Mesenchymal stem cell (in vitro differentiated cells and primary cell): Measurements from ENCODE around the gene PRSS38.

Source experiments
- DNase-seq: peaks from one replicate; pipeline ENCODE4 v3.0.0-alpha.2; 2013
- H2AFZ ChIP-seq: one replicate; pipeline ENCODE4 v1.6.1; 2013; ENCODE audit warnings: low read depth, mild to moderate bottlenecking, control low read depth, inconsistent platforms, low read length, moderate library complexity
- H2AK5ac ChIP-seq: 2 replicates; pipeline ENCODE4 v1.6.1; 2013; ENCODE audit warnings: low read length, moderate library complexity, mild to moderate bottlenecking, inconsistent platforms; ENCODE audit not compliant: severe bottlenecking
- H2BK120ac ChIP-seq: one replicate; pipeline ENCODE4 v1.6.1; 2013; ENCODE audit warnings: low read depth, mild to moderate bottlenecking, inconsistent platforms, low read length, moderate library complexity
- H2BK12ac ChIP-seq, 2 experiments: one replicate each; pipeline ENCODE4 v1.6.1; 2013; ENCODE audit warnings: inconsistent platforms in 2 of 2, low read length in 2 of 2, mild to moderate bottlenecking in 2 of 2, moderate library complexity in 2 of 2, control low read depth in 1 of 2
- H2BK15ac ChIP-seq: one replicate; pipeline ENCODE4 v1.6.1; 2013; ENCODE audit warnings: mild to moderate bottlenecking, low read depth, inconsistent platforms; ENCODE audit not compliant: poor library complexity, severe bottlenecking
- H2BK5ac ChIP-seq: 2 replicates; pipeline ENCODE4 v1.6.1; 2013; ENCODE audit warnings: low read depth, mild to moderate bottlenecking, low read length, control low read depth, inconsistent platforms; ENCODE audit not compliant: poor library complexity, severe bottlenecking
- H3K14ac ChIP-seq, 2 experiments: one replicate each; pipeline ENCODE4 v1.6.1; 2013; ENCODE audit warnings: inconsistent platforms in 2 of 2, low read length in 2 of 2, control low read depth in 1 of 2, mild to moderate bottlenecking in 1 of 2, moderate library complexity in 1 of 2
- H3K18ac ChIP-seq, 2 experiments: one replicate each; pipeline ENCODE4 v1.6.1; 2013; ENCODE audit warnings: inconsistent platforms in 2 of 2, low read length in 2 of 2, control low read depth in 1 of 2, low read depth in 1 of 2, mild to moderate bottlenecking in 1 of 2
- H3K23ac ChIP-seq, 2 experiments: one replicate each; pipeline ENCODE4 v1.6.1; 2013; ENCODE audit warnings: inconsistent platforms in 2 of 2, low read length in 2 of 2, mild to moderate bottlenecking in 2 of 2, moderate library complexity in 2 of 2, control low read depth in 1 of 2
- H3K27ac ChIP-seq: 2 replicates; pipeline ENCODE4 v1.5.1; 2013; ENCODE audit warnings: mild to moderate bottlenecking, moderate library complexity, low read length, control low read depth, inconsistent platforms; ENCODE audit not compliant: poor library complexity, severe bottlenecking
- H3K27me3 ChIP-seq, 2 experiments: 2 replicates each; pipeline versions ENCODE4 v1.6.1 to v1.7.0; 2013; ENCODE audit warnings: low read length in 2 of 2, mild to moderate bottlenecking in 2 of 2, moderate library complexity in 2 of 2, control low read depth in 1 of 2, inconsistent platforms in 1 of 2; ENCODE audit not compliant: control insufficient read depth in 1 of 2, insufficient read depth in 1 of 2
- H3K36me3 ChIP-seq, 2 experiments: 2 replicates each; pipeline versions ENCODE4 v1.6.1 to v1.7.0; 2013; ENCODE audit warnings: low read length in 2 of 2, control low read depth in 1 of 2, inconsistent platforms in 1 of 2, low read depth in 1 of 2, mild to moderate bottlenecking in 1 of 2; ENCODE audit not compliant: insufficient read depth in 2 of 2, control insufficient read depth in 1 of 2
- H3K4ac ChIP-seq, 2 experiments: one replicate each; pipeline ENCODE4 v1.6.1; 2013; ENCODE audit warnings: inconsistent platforms in 2 of 2, low read length in 2 of 2, mild to moderate bottlenecking in 2 of 2, moderate library complexity in 2 of 2, control low read depth in 1 of 2, low read depth in 1 of 2
- H3K4me1 ChIP-seq: 2 replicates; pipeline ENCODE4 v1.6.1; 2013; ENCODE audit warnings: low read depth, low read length, control low read depth; ENCODE audit not compliant: control insufficient read depth, insufficient read depth
- H3K4me2 ChIP-seq: 2 replicates; pipeline ENCODE4 v1.6.1; 2013; ENCODE audit warnings: low read length, mild to moderate bottlenecking, inconsistent platforms; ENCODE audit not compliant: poor library complexity, severe bottlenecking
- H3K4me3 ChIP-seq, 2 experiments: 2 replicates each; pipeline versions ENCODE4 v1.5.1 to v1.7.0; 2013; ENCODE audit warnings: low read length in 2 of 2, mild to moderate bottlenecking in 2 of 2, control low read depth in 1 of 2, low read depth in 1 of 2; ENCODE audit not compliant: insufficient read depth in 1 of 2
- H3K79me1 ChIP-seq: replicated peaks from 2 replicates; pipeline ENCODE4 v1.6.1; 2013; ENCODE audit warnings: mild to moderate bottlenecking, control low read depth, low read length, inconsistent platforms; ENCODE audit not compliant: poor library complexity, severe bottlenecking
- H3K9ac ChIP-seq: 2 replicates; pipeline ENCODE4 v1.7.0; 2013; ENCODE audit warnings: mild to moderate bottlenecking, low read length, moderate library complexity
- H3K9me3 ChIP-seq: 2 replicates; pipeline ENCODE4 v1.7.0; 2013; ENCODE audit warnings: mild to moderate bottlenecking, low read length; ENCODE audit not compliant: control insufficient read depth
- H4K8ac ChIP-seq: one replicate; pipeline ENCODE4 v1.6.1; 2013; ENCODE audit warnings: inconsistent platforms, mild to moderate bottlenecking, low read length, moderate library complexity
- H4K91ac ChIP-seq: one replicate; pipeline ENCODE4 v1.6.1; 2013; ENCODE audit warnings: mild to moderate bottlenecking, low read length, inconsistent platforms
- WGBS: methylation state at CpG from one replicate; pipeline ENCODE4 v1.1.7; 2013; ENCODE audit warnings: mixed read lengths; 5-methylcytosine and 5-hydroxymethylcytosine counted together

PRSS38 gene

DNA sequence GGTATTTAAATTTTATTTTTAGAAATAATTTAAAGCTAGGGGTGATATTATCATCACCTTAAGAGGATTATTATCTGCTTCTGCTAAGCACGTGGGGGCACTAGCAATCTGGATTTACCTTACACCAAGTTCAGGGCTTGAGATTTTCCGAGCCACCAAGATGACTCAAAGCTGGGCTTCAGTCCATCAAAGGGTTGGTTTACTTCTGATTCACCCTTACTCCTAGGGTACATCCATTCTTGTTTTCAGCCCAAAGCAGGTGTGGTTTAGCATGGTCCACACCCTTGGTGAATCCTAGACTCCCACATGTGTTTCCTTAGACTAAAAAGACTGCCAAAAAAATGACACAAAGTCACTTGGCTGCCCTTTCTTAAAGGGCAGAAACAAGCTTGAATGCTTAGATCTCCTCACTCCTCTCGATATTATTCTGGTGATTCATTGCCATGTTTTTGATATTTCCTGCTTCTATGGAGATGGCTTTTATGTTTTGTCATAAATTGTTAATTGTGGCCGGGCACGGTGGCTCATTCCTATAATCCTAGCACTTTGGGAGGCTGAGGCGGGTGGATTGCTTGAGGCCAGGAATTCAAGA lies 9.8 kb upstream of the PRSS38 start:
- Histone ChIP-seq H2BK15ac (no peak overlapping the region), H3K79me1 (no peaks in the 10 kb centered on the region), H3K23ac (no peak overlapping the region), H2BK5ac (no peak overlapping the region), H3K9ac (peak overlapping the region; percentile 57), H3K27ac (no peak overlapping the region), H3K27me3 (no peaks in the 10 kb centered on the region), H3K4me1 (no peaks in the 10 kb centered on the region), H2AFZ (no peak overlapping the region), H2AK5ac (no peak overlapping the region), H3K4ac (no peak overlapping the region), H4K91ac (no peak overlapping the region), H3K4me3 (no peak overlapping the region), H3K4me2 (no peak overlapping the region), H3K14ac (no peak overlapping the region), H3K9me3 (peaks cover 23% of the 10 kb centered on the region), H2BK120ac (no peak overlapping the region), H3K36me3 (no peaks in the 10 kb centered on the region), H3K18ac (no peak overlapping the region), H4K8ac (no peak overlapping the region), H2BK12ac (no peak overlapping the region)
- DNase-seq = no peak
- WGBS = 77% methylated on average over 6 of the region's 6 CpGs

DNA sequence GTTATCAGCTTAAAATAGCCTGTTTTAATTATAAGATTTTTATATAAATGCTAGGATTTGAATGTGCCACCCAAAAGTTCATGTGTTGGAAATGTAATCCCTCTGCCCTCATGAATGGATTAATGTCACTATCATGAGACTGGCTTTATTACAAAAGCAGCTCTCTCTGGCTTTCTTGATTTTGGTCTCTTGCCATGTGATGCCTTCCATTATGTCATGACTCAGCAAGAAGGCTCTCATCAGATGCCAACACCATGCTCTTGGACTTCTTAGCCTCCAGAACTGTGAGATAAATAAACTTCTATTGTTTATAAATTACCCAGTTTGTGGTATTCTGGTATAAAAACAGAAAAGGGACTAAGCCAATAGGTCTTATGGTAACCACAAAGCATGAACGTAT lies 6.9 kb upstream of the PRSS38 start:
- H3K27ac ChIP-seq = no peak overlapping the region
- H4K8ac ChIP-seq = no peak overlapping the region
- peak; percentile 12 for DNase-seq
- H2BK5ac ChIP-seq = no peak overlapping the region
- no peaks in the 10 kb centered on the region for H3K4me1 ChIP-seq
- H3K4ac ChIP-seq = no peak overlapping the region
- no peak overlapping the region for H3K4me2 ChIP-seq
- H3K9me3 ChIP-seq = peaks cover 15% of the 10 kb centered on the region
- no peak overlapping the region for H3K4me3 ChIP-seq
- no CpG with 5 or more reads among the region's 1 CpG for WGBS
- no peak overlapping the region for H4K91ac ChIP-seq
- no peak overlapping the region for H3K14ac ChIP-seq
- H3K36me3 ChIP-seq = no peaks in the 10 kb centered on the region
- no peak overlapping the region for H3K23ac ChIP-seq
- H2BK120ac ChIP-seq = no peak overlapping the region
- H3K9ac ChIP-seq = no peak overlapping the region
- no peak overlapping the region for H3K18ac ChIP-seq
- H2AK5ac ChIP-seq = no peak overlapping the region
- H2AFZ ChIP-seq = no peak overlapping the region
- H3K79me1 ChIP-seq = no peaks in the 10 kb centered on the region
- H2BK15ac ChIP-seq = no peak overlapping the region
- H3K27me3 ChIP-seq = no peaks in the 10 kb centered on the region
- no peak overlapping the region for H2BK12ac ChIP-seq

DNA sequence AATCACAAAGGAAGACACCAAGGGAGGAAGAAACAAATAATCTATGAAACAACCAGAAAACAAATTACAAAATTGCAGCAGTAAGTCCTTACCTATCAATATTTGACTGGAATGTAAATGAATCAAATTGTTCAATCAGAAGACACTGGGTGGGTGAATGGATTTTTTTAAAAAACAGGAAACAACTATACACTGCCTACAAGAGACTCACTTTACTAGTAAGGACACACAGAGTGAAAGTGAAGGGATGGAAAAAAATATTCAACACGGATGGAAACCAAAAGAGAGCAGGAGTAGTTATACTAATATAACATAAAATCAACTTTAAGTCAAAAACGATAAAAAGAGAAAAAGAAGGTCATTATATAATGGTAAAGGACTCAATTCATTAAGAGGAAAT lies 6.4 kb upstream of the PRSS38 start:
- no peak for DNase-seq
- Histone ChIP-seq H2AK5ac (no peak overlapping the region), H3K4me3 (no peak overlapping the region), H3K18ac (no peak overlapping the region), H3K27ac (no peak overlapping the region), H4K91ac (no peak overlapping the region), H2BK5ac (no peak overlapping the region), H2BK120ac (no peak overlapping the region), H4K8ac (no peak overlapping the region), H2BK15ac (no peak overlapping the region), H3K4ac (no peak overlapping the region), H3K9ac (no peak overlapping the region), H3K9me3 (peaks cover 15% of the 10 kb centered on the region), H3K4me1 (no peaks in the 10 kb centered on the region), H3K79me1 (no peaks in the 10 kb centered on the region), H3K4me2 (no peak overlapping the region), H2BK12ac (no peak overlapping the region), H3K36me3 (no peaks in the 10 kb centered on the region), H3K23ac (no peak overlapping the region), H3K27me3 (no peaks in the 10 kb centered on the region), H2AFZ (no peak overlapping the region), H3K14ac (no peak overlapping the region)
- no CpG with 5 or more reads among the region's 2 CpGs for WGBS

DNA sequence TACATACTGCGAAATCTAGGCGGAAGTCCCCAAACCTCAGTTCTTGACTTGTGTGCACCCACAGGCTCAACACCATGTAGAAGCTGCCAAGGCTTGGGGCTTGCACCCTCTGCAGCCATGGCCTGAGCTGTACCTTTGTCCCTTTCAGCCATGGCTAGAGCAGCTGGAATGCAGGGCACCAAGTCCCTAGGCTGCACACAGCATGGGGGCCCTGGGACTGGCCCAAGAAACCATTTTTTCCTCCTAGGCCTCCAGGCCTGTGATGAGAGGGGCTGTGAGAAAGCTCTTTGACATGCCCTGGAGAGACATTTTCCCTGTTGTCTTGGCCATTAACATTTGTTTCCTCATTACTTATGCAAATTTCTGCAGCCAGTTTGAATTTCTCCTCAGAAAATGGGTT lies 1.5 kb upstream of the PRSS38 start:
- H2BK5ac ChIP-seq = no peak overlapping the region
- H2AK5ac ChIP-seq = no peak overlapping the region
- H2BK120ac ChIP-seq = no peak overlapping the region
- no peak overlapping the region for H2BK15ac ChIP-seq
- H2BK12ac ChIP-seq = no peak overlapping the region
- no peaks in the 10 kb centered on the region for H3K79me1 ChIP-seq
- no peak overlapping the region for H4K91ac ChIP-seq
- DNase-seq = no peak
- no peak overlapping the region for H2AFZ ChIP-seq
- H3K9me3 ChIP-seq = peaks cover 9% of the 10 kb centered on the region
- H3K9ac ChIP-seq = no peak overlapping the region
- H3K4me2 ChIP-seq = no peak overlapping the region
- 96% methylated on average over 2 of the region's 2 CpGs for whole genome bisulfite sequencing
- no peak overlapping the region for H3K23ac ChIP-seq
- H3K27ac ChIP-seq = no peak overlapping the region
- no peaks in the 10 kb centered on the region for H3K4me1 ChIP-seq
- H3K27me3 ChIP-seq = no peaks in the 10 kb centered on the region
- H3K14ac ChIP-seq = no peak overlapping the region
- no peak overlapping the region for H3K4ac ChIP-seq
- no peak overlapping the region for H3K18ac ChIP-seq
- H3K36me3 ChIP-seq = no peaks in the 10 kb centered on the region
- no peak overlapping the region for H3K4me3 ChIP-seq
- no peak overlapping the region for H4K8ac ChIP-seq
